IMR-90 (cell line): Measurements from ENCODE around the gene WNT2B. TPM values are rescaled to one million over a fixed set of nuclear protein-coding genes. Genes with fewer than 3 reads are reported as not detected.

Source experiments
- ATAC-seq: fragments of 200-7000 bp; cut with Tn5 transposase; 2 replicates; pipeline ENCODE4 v1.9.1; 2020; ENCODE audit warnings: low read depth, mild to moderate bottlenecking, moderate library complexity
- BruUV-seq: library from RNA; stranded (reverse); fragments of 400-500 nt; replicated peaks from 2 replicates; lab custom pipeline; 2021; lab: Mats Ljungman, UMichigan
- CTCF ChIA-PET: fragments of 300-600 bp; formaldehyde crosslinking; extraction: SDS; loops from one replicate; lab custom pipeline; 2021; ENCODE audit warnings: antibody characterized with exemption; lab: Yijun Ruan, JAX
- POLR2A ChIA-PET: fragments of 300-600 bp; sonication (Branson Sonifier 250); formaldehyde crosslinking; loops from one replicate; lab custom pipeline; 2022; ENCODE audit warnings: antibody characterized with exemption; ENCODE audit not compliant: unreplicated experiment; lab: Charles Lee
- DNase-seq: peaks from one replicate; pipeline ENCODE4 v3.0.0; 2013
- H2AFZ ChIP-seq: replicated peaks from 2 replicates; pipeline ENCODE3; 2013; ENCODE audit warnings: low read length, mild to moderate bottlenecking; ENCODE audit not compliant: poor library complexity
- H2AK5ac ChIP-seq: 2 replicates; pipeline ENCODE4 v1.6.1; 2013; ENCODE audit warnings: low read depth, low read length, inconsistent platforms
- H2AK9ac ChIP-seq: replicated peaks from 2 replicates; pipeline ENCODE3; 2013; ENCODE audit warnings: mild to moderate bottlenecking, low read depth, low read length, moderate library complexity; ENCODE audit not compliant: poor library complexity
- H2BK120ac ChIP-seq: 2 replicates; pipeline ENCODE4 v1.6.1; 2013; ENCODE audit warnings: low read depth, low read length, inconsistent platforms
- H2BK15ac ChIP-seq: 3 replicates; pipeline ENCODE4 v1.6.1; 2013; ENCODE audit warnings: low read depth, low read length, inconsistent platforms
- H2BK20ac ChIP-seq: 2 replicates; pipeline ENCODE4 v1.6.1; 2013; ENCODE audit warnings: low read depth, mild to moderate bottlenecking, inconsistent platforms, low read length, moderate library complexity
- H2BK5ac ChIP-seq: 2 replicates; pipeline ENCODE4 v1.6.1; 2013; ENCODE audit warnings: mild to moderate bottlenecking, low read depth, low read length, inconsistent platforms; ENCODE audit not compliant: poor library complexity, severe bottlenecking
- H3K14ac ChIP-seq: replicated peaks from 2 replicates; pipeline ENCODE4 v1.6.1; 2013; ENCODE audit warnings: low read depth, low read length, inconsistent platforms
- H3K18ac ChIP-seq: 2 replicates; pipeline ENCODE4 v1.6.1; 2013; ENCODE audit warnings: low read depth, low read length, control low read depth
- H3K23ac ChIP-seq: 2 replicates; pipeline ENCODE4 v1.6.1; 2013; ENCODE audit warnings: low read depth, low read length, inconsistent platforms
- H3K27ac ChIP-seq: 2 replicates; pipeline ENCODE4 v1.5.1; 2013; ENCODE audit warnings: mild to moderate bottlenecking, control low read depth, low read length; ENCODE audit not compliant: insufficient read depth
- H3K27me3 ChIP-seq: 2 replicates; pipeline ENCODE4 v1.6.1; 2013; ENCODE audit warnings: low read length; ENCODE audit not compliant: control insufficient read depth, insufficient read depth
- H3K36me3 ChIP-seq: 2 replicates; pipeline ENCODE4 v1.6.1; 2013; ENCODE audit warnings: low read length, mixed read lengths; ENCODE audit not compliant: control insufficient read depth, insufficient read depth
- H3K4ac ChIP-seq: 2 replicates; pipeline ENCODE4 v1.6.1; 2013; ENCODE audit warnings: low read depth, low read length, inconsistent platforms
- H3K4me1 ChIP-seq: 2 replicates; pipeline ENCODE4 v1.6.1; 2013; ENCODE audit warnings: low read length, mixed read lengths; ENCODE audit not compliant: control insufficient read depth, insufficient read depth
- H3K4me2 ChIP-seq: 2 replicates; pipeline ENCODE4 v1.6.1; 2013; ENCODE audit warnings: low read depth, mild to moderate bottlenecking, control low read depth, low read length, moderate library complexity
- H3K4me3 ChIP-seq: 2 replicates; pipeline ENCODE4 v1.5.1; 2013; ENCODE audit warnings: low read depth, mild to moderate bottlenecking, control low read depth, low read length, moderate library complexity; ENCODE audit not compliant: insufficient read depth
- H3K56ac ChIP-seq: 2 replicates; pipeline ENCODE4 v1.6.1; 2013; ENCODE audit warnings: low read length, inconsistent platforms; ENCODE audit not compliant: insufficient read depth; ENCODE audit errors: extremely low read depth
- H3K79me1 ChIP-seq, 2 experiments: 2 replicates each; pipeline ENCODE4 v1.6.1; 2013; ENCODE audit warnings: low read length in 2 of 2, inconsistent platforms in 1 of 2, low read depth in 1 of 2
- H3K9ac ChIP-seq: 2 replicates; pipeline ENCODE4 v1.6.1; 2013; ENCODE audit warnings: low read depth, low read length, control low read depth
- H3K9me1 ChIP-seq: 2 replicates; pipeline ENCODE4 v1.6.1; 2013; ENCODE audit warnings: low read length, inconsistent platforms; ENCODE audit not compliant: insufficient read depth
- H3K9me3 ChIP-seq: 2 replicates; pipeline ENCODE4 v1.6.1; 2013; ENCODE audit warnings: low read length; ENCODE audit not compliant: control insufficient read depth, insufficient read depth
- H4K20me1 ChIP-seq: 2 replicates; pipeline ENCODE4 v1.6.1; 2013; ENCODE audit warnings: low read length, inconsistent platforms; ENCODE audit not compliant: insufficient read depth
- H4K5ac ChIP-seq: 2 replicates; pipeline ENCODE4 v1.6.1; 2013; ENCODE audit warnings: mild to moderate bottlenecking, low read depth, low read length, control low read depth
- H4K8ac ChIP-seq, 2 experiments: 2 replicates each; pipeline ENCODE4 v1.6.1; 2013; ENCODE audit warnings: low read depth in 2 of 2, low read length in 2 of 2, control low read depth in 1 of 2, inconsistent platforms in 1 of 2
- H4K91ac ChIP-seq: 2 replicates; pipeline ENCODE4 v1.6.1; 2013; ENCODE audit warnings: low read depth, low read length, inconsistent platforms; ENCODE audit not compliant: insufficient read depth
- BHLHE40 ChIP-seq: fragments of 150-350 bp; IDR thresholded peaks from 2 replicates; pipeline ENCODE4 v1.6.1; 2016; ENCODE audit warnings: mild to moderate bottlenecking, low read depth, low read length
- CEBPB ChIP-seq: IDR thresholded peaks from 2 replicates; pipeline ENCODE4 v1.6.1; 2012; ENCODE audit warnings: low read depth, low read length, improper control_type of control experiment
- CHD1 ChIP-seq: IDR thresholded peaks from 2 replicates; pipeline ENCODE4 v1.6.1; 2012; ENCODE audit warnings: low read depth, low read length, improper control_type of control experiment
- MAFK ChIP-seq: IDR thresholded peaks from 2 replicates; pipeline ENCODE4 v1.6.1; 2012; ENCODE audit warnings: low read depth, low read length, improper control_type of control experiment
- MAZ ChIP-seq: IDR thresholded peaks from 2 replicates; pipeline ENCODE4 v1.6.1; 2012; ENCODE audit warnings: low read depth, mild to moderate bottlenecking, low read length, improper control_type of control experiment, moderate library complexity, borderline replicate concordance
- NFE2L2 ChIP-seq: fragments of 150-350 bp; IDR thresholded peaks from 2 replicates; pipeline ENCODE4 v1.6.1; 2016; ENCODE audit warnings: low read depth, mild to moderate bottlenecking, low read length
- SMC3 ChIP-seq: fragments of 150-350 bp; IDR thresholded peaks from 2 replicates; pipeline ENCODE4 v1.6.1; 2016; ENCODE audit warnings: low read depth, mild to moderate bottlenecking, antibody characterized with exemption, low read length, moderate library complexity
- USF2 ChIP-seq: fragments of 150-350 bp; IDR thresholded peaks from 2 replicates; pipeline ENCODE4 v1.6.1; 2017; ENCODE audit warnings: mild to moderate bottlenecking, antibody characterized with exemption, low read length, low read depth
- WGBS, 2 experiments: methylation state at CpG; one replicate each; pipeline versions ENCODE4 v1.1.5 to v1.1.7; 2013; ENCODE audit warnings: missing lambda C conversion rate in 2 of 2; ENCODE audit not compliant: insufficient read length in 1 of 2; ENCODE audit errors: extremely low coverage in 2 of 2; 5-methylcytosine and 5-hydroxymethylcytosine counted together
- dilution Hi-C: fragments of 300-500 bp; cut with HindIII; formaldehyde crosslinking; loops from one replicate; pipeline ENCODE4 v1.14.3; 2018; ENCODE audit warnings: low sequenced_read_pairs; ENCODE audit not compliant: unreplicated experiment
- in situ Hi-C: fragments of 300-500 bp; cut with MboI; formaldehyde crosslinking; loops from 3 replicates; pipeline ENCODE4 v1.14.3; 2019; ENCODE audit warnings: low sequenced_read_pairs, inconsistent platforms, mixed read lengths
- intact Hi-C: fragments of 100-400 bp; cut with micrococcal nuclease; formaldehyde crosslinking; loops from 2 replicates; pipeline ENCODE4 v1.10.0; 2022
- polyA plus RNA-seq, 3 experiments: library from polyadenylated mRNA; depleted of rRNA; stranded (reverse); fragments of >200 nt; gene quantifications; 2 replicates each; pipeline ENCODE4 v1.2.3, GENCODE V29; 2012; ENCODE audit warnings: low replicate concordance in 1 of 3
- total RNA-seq: library from RNA; depleted of rRNA; stranded (reverse); fragments of >200 nt; gene quantifications from 2 replicates; pipeline ENCODE4 v1.2.3, GENCODE V29; 2012
- TF ChIP-seq, protein P1 (sequence below): conservative IDR thresholded peaks from 2 replicates; pipeline ENCODE4 v1.5.1; 2012; ENCODE audit warnings: mild to moderate bottlenecking, low read depth, low read length, improper control_type of control experiment

WNT2B gene
- total and polyA plus RNA-seq, 2 of the 4 experiments (the other 2 are of a cell fraction): 0.50 to 0.54 TPM

DNA sequence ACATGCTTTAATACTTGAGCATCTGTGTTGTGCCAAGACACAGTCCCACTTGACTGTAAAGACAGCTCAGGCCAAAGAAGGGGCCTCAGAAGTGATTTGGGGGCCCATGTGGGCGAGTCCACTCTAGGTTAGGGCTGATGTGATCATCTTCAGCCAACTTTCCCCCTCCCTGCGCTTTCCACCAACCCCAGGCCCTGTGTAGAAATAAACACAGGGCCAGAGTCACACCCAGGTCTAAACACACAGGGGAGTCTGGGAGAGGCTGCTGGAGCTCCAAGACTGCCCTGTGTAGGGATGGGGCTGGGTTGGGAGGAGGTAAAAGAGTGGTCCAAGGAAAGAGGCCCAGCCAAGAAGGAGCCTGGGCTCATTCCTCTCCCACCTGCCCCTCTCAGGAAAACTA is 2.5 kb upstream of the WNT2B start:
- peaks cover 4% of the 10 kb centered on the region; the same call in 1 of the 2 replicates for H3K9me3 ChIP-seq
- H3K4me3 ChIP-seq: no peak overlapping the region
- no peaks in the 10 kb centered on the region for H4K20me1 ChIP-seq
- no peak overlapping the region for H3K56ac ChIP-seq
- H4K91ac ChIP-seq: no peak overlapping the region
- H3K18ac ChIP-seq: no peak overlapping the region
- intact Hi-C loops (no loop called here), dilution Hi-C loops (no loop called here), in situ Hi-C loops (loop anchor here (10.0 kb wide), 1 partner anchor 198 kb away; the partner anchor contains the start of gene RHOC)
- CTCF ChIA-PET: interaction anchor here (0.6 kb wide), 1 partner anchor 105 kb away, joined by 5 read pairs; no protein-coding TSS in a partner anchor
- no peaks in the 10 kb centered on the region for H3K79me1 ChIP-seq
- H2BK20ac ChIP-seq: no peak overlapping the region
- H3K23ac ChIP-seq: no peak overlapping the region
- no peak overlapping the region for H3K4ac ChIP-seq
- no peak overlapping the region for H2BK120ac ChIP-seq
- TF ChIP-seq MAZ (no peak), CEBPB (no peak), CHD1 (no peak), USF2 (no peak), MAFK (no peak), BHLHE40 (no peak), SMC3 (no peak), NFE2L2 (no peak)
- TF ChIP-seq, protein P1, sequence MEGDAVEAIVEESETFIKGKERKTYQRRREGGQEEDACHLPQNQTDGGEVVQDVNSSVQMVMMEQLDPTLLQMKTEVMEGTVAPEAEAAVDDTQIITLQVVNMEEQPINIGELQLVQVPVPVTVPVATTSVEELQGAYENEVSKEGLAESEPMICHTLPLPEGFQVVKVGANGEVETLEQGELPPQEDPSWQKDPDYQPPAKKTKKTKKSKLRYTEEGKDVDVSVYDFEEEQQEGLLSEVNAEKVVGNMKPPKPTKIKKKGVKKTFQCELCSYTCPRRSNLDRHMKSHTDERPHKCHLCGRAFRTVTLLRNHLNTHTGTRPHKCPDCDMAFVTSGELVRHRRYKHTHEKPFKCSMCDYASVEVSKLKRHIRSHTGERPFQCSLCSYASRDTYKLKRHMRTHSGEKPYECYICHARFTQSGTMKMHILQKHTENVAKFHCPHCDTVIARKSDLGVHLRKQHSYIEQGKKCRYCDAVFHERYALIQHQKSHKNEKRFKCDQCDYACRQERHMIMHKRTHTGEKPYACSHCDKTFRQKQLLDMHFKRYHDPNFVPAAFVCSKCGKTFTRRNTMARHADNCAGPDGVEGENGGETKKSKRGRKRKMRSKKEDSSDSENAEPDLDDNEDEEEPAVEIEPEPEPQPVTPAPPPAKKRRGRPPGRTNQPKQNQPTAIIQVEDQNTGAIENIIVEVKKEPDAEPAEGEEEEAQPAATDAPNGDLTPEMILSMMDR: no peak
- H2BK5ac ChIP-seq: no peak overlapping the region
- no peak for DNase-seq
- no peak overlapping the region for H4K5ac ChIP-seq
- no peak overlapping the region for H2BK15ac ChIP-seq
- no TSS peak for BruUV-seq
- H4K8ac ChIP-seq: no peak overlapping the region
- H3K14ac ChIP-seq: no peak overlapping the region
- H2AK9ac ChIP-seq: no peak overlapping the region
- H3K9me1 ChIP-seq: no peaks in the 10 kb centered on the region
- peaks cover 8% of the 10 kb centered on the region; the same call in 1 of the 2 replicates for H3K4me1 ChIP-seq
- no peak overlapping the region for H3K9ac ChIP-seq
- H2AK5ac ChIP-seq: no peak overlapping the region
- no peak overlapping the region for H2AFZ ChIP-seq
- H3K36me3 ChIP-seq: no peaks in the 10 kb centered on the region
- peaks cover 57% of the 10 kb centered on the region for H3K27me3 ChIP-seq
- no CpG with 5 or more reads among the region's 2 CpGs for WGBS, 2 experiments
- H3K27ac ChIP-seq: no peak overlapping the region
- H3K4me2 ChIP-seq: no peak overlapping the region
- POLR2A ChIA-PET: no interaction called here
- ATAC-seq: no peak
